Karpas-422 (cell line): ENCODE measurements around the gene TIMM44. TPM values are rescaled to one million over a fixed set of nuclear protein-coding genes. Genes with fewer than 3 reads are reported as not detected.
A peak's percentile ranks its signal among the peaks of the same experiment; 100 is the strongest.
"Not testable (repeated sequence)": the region's sequence is repeated elsewhere in the genome, so short reads cannot be mapped to it uniquely, and the experiment has no call there.

Source experiments
- DNase-seq: peaks from one replicate; pipeline ENCODE4 v3.0.0-alpha.2; 2015
- H2AFZ ChIP-seq: fragments of 200-600 bp; sonication (generic); 2 replicates; pipeline ENCODE4 v1.6.1; 2014; ENCODE audit warnings: antibody characterized with exemption, low read length, mixed read lengths
- H3K27ac ChIP-seq: fragments of 200-600 bp; sonication (generic); 2 replicates; pipeline ENCODE4 v1.5.1; 2014; ENCODE audit warnings: mild to moderate bottlenecking, low read length, moderate library complexity
- H3K27me3 ChIP-seq: fragments of 200-600 bp; sonication (generic); 2 replicates; pipeline ENCODE4 v1.6.1; 2014; ENCODE audit warnings: low read length, mixed read lengths
- H3K36me3 ChIP-seq: fragments of 200-600 bp; sonication (generic); 2 replicates; pipeline ENCODE4 v1.6.1; 2014; ENCODE audit warnings: low read length, mixed read lengths; ENCODE audit not compliant: insufficient read depth
- H3K4me1 ChIP-seq: fragments of 200-600 bp; sonication (generic); 2 replicates; pipeline ENCODE4 v1.6.1; 2014; ENCODE audit warnings: mild to moderate bottlenecking, low read length, mixed read lengths
- H3K4me2 ChIP-seq: fragments of 200-600 bp; sonication (generic); 2 replicates; pipeline ENCODE4 v1.6.1; 2014; ENCODE audit warnings: low read length, low read depth, mild to moderate bottlenecking; ENCODE audit not compliant: poor library complexity, severe bottlenecking
- H3K4me3 ChIP-seq: fragments of 200-600 bp; sonication (generic); 2 replicates; pipeline ENCODE4 v1.5.1; 2014; ENCODE audit warnings: mild to moderate bottlenecking, antibody characterized with exemption, low read length, mixed read lengths
- H3K79me2 ChIP-seq: fragments of 200-600 bp; sonication (generic); 2 replicates; pipeline ENCODE4 v1.6.1; 2014; ENCODE audit warnings: mild to moderate bottlenecking, low read length, mixed read lengths
- H3K9ac ChIP-seq: fragments of 200-600 bp; sonication (generic); 2 replicates; pipeline ENCODE4 v1.6.0; 2014; ENCODE audit warnings: low read length
- H3K9me2 ChIP-seq: fragments of 200-600 bp; sonication (generic), shearing (Covaris generic); replicated peaks from 2 replicates; pipeline ENCODE4 v1.6.0; 2014; ENCODE audit warnings: mild to moderate bottlenecking, low read length, moderate library complexity; ENCODE audit not compliant: insufficient read depth
- H3K9me3 ChIP-seq: fragments of 300-700, 200-600 bp; sonication (generic); 2 replicates; pipeline ENCODE4 v1.6.1; 2014; ENCODE audit warnings: low read length, mixed read lengths
- H4K20me1 ChIP-seq: fragments of 200-600 bp; sonication (generic); 2 replicates; pipeline ENCODE4 v1.6.1; 2014; ENCODE audit warnings: mild to moderate bottlenecking, antibody characterized with exemption, low read length, low read depth; ENCODE audit not compliant: insufficient read depth
- total RNA-seq: library from RNA; depleted of rRNA; stranded (reverse); fragments of >200 nt; shearing (Covaris generic); gene quantifications from 2 replicates; pipeline ENCODE4 v1.2.3, GENCODE V29; 2014; ENCODE audit warnings: low replicate concordance

Gene TIMM44
- total RNA-seq, 1 experiment from 2014 or later = 43.7 TPM

- Histone ChIP-seq H3K27me3 (no peaks in the 10 kb centered on the region), H4K20me1 (peaks cover 10% of the 10 kb centered on the region; the same call in 1 of the 2 replicates), H3K9ac (no peak overlapping the region), H3K4me1 (no peaks in the 10 kb centered on the region), H3K4me3 (no peak overlapping the region), H2AFZ (no peak overlapping the region), H3K27ac (no peak overlapping the region), H3K4me2 (no peak overlapping the region), H3K9me2 (no peaks in the 10 kb centered on the region), H3K79me2 (no peaks in the 10 kb centered on the region), H3K36me3 (peaks cover 4% of the 10 kb centered on the region; the same call in 1 of the 2 replicates), H3K9me3 (no peaks in the 10 kb centered on the region)
- no peak for DNase-seq
Observed at GRCh38 chr19:7933411-7933810, 10.1 kb downstream of the TIMM44 start.

GRCh38 chr19:7932930-7933300 is 10.6 kb downstream of the TIMM44 start:
- Histone ChIP-seq H3K27me3 (no peaks in the 10 kb centered on the region), H3K4me1 (no peaks in the 10 kb centered on the region), H4K20me1 (peaks cover 10% of the 10 kb centered on the region; the same call in 1 of the 2 replicates), H3K27ac (no peak overlapping the region), H3K36me3 (peaks cover 2% of the 10 kb centered on the region; the same call in 1 of the 2 replicates), H3K9ac (no peak overlapping the region), H3K9me2 (no peaks in the 10 kb centered on the region), H3K79me2 (no peaks in the 10 kb centered on the region), H3K4me2 (no peak overlapping the region), H3K9me3 (no peaks in the 10 kb centered on the region), H3K4me3 (no peak overlapping the region), H2AFZ (no peak overlapping the region)
- no peak for DNase-seq

- Histone ChIP-seq H3K9ac (no peak overlapping the region), H3K79me2 (no peaks in the 10 kb centered on the region), H3K4me3 (no peak overlapping the region), H3K36me3 (no peaks in the 10 kb centered on the region), H3K27me3 (no peaks in the 10 kb centered on the region), H2AFZ (no peak overlapping the region), H3K4me2 (no peak overlapping the region), H4K20me1 (peaks cover 7% of the 10 kb centered on the region; the same call in 1 of the 2 replicates), H3K9me3 (no peaks in the 10 kb centered on the region), H3K9me2 (no peaks in the 10 kb centered on the region), H3K4me1 (no peaks in the 10 kb centered on the region), H3K27ac (no peak overlapping the region)
- DNase-seq = no peak
Observed at GRCh38 chr19:7932276-7932929, 11.1 kb downstream of the TIMM44 start.

- Histone ChIP-seq H3K4me3 (no peak overlapping the region), H4K20me1 (peaks cover 7% of the 10 kb centered on the region; the same call in 1 of the 2 replicates), H3K36me3 (no peaks in the 10 kb centered on the region), H3K9ac (no peak overlapping the region), H3K9me2 (no peaks in the 10 kb centered on the region), H3K4me1 (peaks cover under 1% of the 10 kb centered on the region; the same call in 1 of the 2 replicates), H2AFZ (no peak overlapping the region), H3K79me2 (no peaks in the 10 kb centered on the region), H3K4me2 (no peak overlapping the region), H3K27ac (no peak overlapping the region), H3K27me3 (no peaks in the 10 kb centered on the region), H3K9me3 (no peaks in the 10 kb centered on the region)
- no peak for DNase-seq
Observed at GRCh38 chr19:7931221-7932061, 12.0 kb downstream of the TIMM44 start.

- no peaks in the 10 kb centered on the region for H3K9me2 ChIP-seq
- no peaks in the 10 kb centered on the region for H3K36me3 ChIP-seq
- no peaks in the 10 kb centered on the region for H3K9me3 ChIP-seq
- H3K79me2 ChIP-seq = no peaks in the 10 kb centered on the region
- H2AFZ ChIP-seq = no peak overlapping the region
- peaks cover 7% of the 10 kb centered on the region; the same call in 1 of the 2 replicates for H4K20me1 ChIP-seq
- no peak for DNase-seq
- no peak overlapping the region for H3K9ac ChIP-seq
- no peak overlapping the region for H3K4me2 ChIP-seq
- H3K27me3 ChIP-seq = no peaks in the 10 kb centered on the region
- no peak overlapping the region for H3K4me3 ChIP-seq
- H3K27ac ChIP-seq = no peak overlapping the region
- H3K4me1 ChIP-seq = peaks cover 4% of the 10 kb centered on the region
Observed at GRCh38 chr19:7930765-7931164, 12.7 kb downstream of the TIMM44 start.

GRCh38 chr19:7930030-7930429 is 13.4 kb downstream of the TIMM44 start:
- not testable (repeated sequence) for H3K4me3 ChIP-seq, H3K4me2 ChIP-seq, H3K9me3 ChIP-seq, H3K9me2 ChIP-seq, H3K36me3 ChIP-seq, H3K4me1 ChIP-seq, H3K9ac ChIP-seq, H3K27ac ChIP-seq, H3K27me3 ChIP-seq, DNase-seq, H3K79me2 ChIP-seq, H4K20me1 ChIP-seq, H2AFZ ChIP-seq

GRCh38 chr19:7928741-7929701 is 14.4 kb downstream of the TIMM44 start:
- Histone ChIP-seq H3K4me1 (peaks cover 12% of the 10 kb centered on the region), H3K27me3 (no peaks in the 10 kb centered on the region), H3K27ac (no peak overlapping the region), H3K4me2 (no peak overlapping the region), H3K4me3 (no peak overlapping the region), H3K36me3 (no peaks in the 10 kb centered on the region), H3K79me2 (no peaks in the 10 kb centered on the region), H2AFZ (no peak overlapping the region), H3K9me2 (no peaks in the 10 kb centered on the region), H3K9me3 (no peaks in the 10 kb centered on the region), H4K20me1 (peaks cover 15% of the 10 kb centered on the region; the same call in 1 of the 2 replicates), H3K9ac (no peak overlapping the region)
- peak; percentile 83 for DNase-seq
